C1 segment of cervical spinal cord (tissue), 14 donors: Measurements from ENCODE around the gene IL17F.
"Not testable (repeated sequence)": the region's sequence is repeated elsewhere in the genome, so short reads cannot be mapped to it uniquely, and the experiment has no call there.

Experiments used
- DNase-seq, 14 donors: peaks; one replicate each; lab custom pipeline; 2025; lab: John Stamatoyannopoulos, UW

Gene IL17F

GRCh38 chr6:52245425-52245824 lies 1.1 kb upstream of the IL17F start:
- DNase-seq = no peak

- no peak for DNase-seq
Observed at GRCh38 chr6:52243282-52243893, 912 bp downstream of the IL17F start.

DNA sequence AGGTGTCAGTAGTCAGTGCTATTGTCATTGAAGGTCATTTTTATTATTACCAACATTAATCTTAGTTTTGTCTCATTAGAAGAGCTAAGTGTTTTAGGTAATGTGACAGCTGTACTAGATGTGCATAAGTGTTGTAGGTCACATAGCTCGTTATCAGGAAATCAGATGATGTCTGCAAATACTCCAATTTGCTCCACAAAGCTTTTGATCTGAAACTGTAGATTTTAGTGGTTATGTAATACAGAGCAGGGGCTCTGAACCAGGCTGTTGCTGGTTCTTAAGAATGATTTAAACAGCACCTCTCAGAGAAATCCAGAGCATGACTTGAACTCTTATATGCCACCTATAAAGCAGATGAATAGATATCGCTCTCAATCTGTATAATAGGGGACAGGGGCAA lies 2.5 kb downstream of the IL17F start:
- DNase-seq = no peak

- DNase-seq = no peak
Observed at GRCh38 chr6:52233975-52234823, 10.1 kb downstream of the IL17F start.

DNA sequence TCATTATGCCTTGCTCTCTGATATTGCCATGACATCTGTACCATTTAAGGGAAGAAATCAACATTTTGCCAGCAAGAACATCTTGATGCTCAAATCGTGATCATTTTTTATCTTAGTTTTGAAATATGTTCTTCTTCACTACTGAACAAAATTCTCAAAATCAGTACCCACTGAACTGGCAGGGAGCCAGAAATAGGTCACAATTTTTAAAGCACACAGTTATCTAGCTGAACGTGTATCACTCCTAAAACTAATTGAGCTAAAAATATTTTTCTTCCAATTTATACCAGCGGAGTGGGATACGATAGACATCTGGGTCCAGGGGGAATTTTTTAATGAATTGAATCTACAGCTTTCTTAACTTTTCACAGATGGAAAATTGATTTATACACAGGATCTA lies 11.3 kb downstream of the IL17F start:
- no peak for DNase-seq

- DNase-seq = no peak
Observed at GRCh38 chr6:52231406-52232127, 12.7 kb downstream of the IL17F start.

- no peak for DNase-seq
Observed at GRCh38 chr6:52230685-52231084, 13.6 kb downstream of the IL17F start.

DNA sequence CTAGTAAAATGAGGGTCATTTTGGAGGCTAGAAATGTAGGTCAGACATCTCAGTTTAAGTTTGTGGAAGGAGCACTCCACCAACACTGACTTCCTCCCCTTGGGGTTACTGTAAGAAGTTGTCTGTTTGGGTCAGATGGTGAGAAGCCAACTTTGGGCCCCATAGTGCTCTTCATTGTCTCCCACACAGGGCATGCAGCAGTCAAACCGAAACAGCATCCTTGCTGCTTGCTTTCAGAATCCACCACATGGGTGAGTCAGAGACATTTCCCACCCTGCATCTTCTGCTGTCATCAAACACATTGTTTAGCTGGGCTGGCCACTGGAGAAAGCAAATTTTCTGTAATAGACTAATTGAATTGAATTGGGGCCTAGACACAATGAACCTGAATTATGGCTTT lies 16.8 kb downstream of the IL17F start:
- no peak for DNase-seq

GRCh38 chr6:52221302-52221701 lies 23.0 kb downstream of the IL17F start:
- no peak for DNase-seq

DNA sequence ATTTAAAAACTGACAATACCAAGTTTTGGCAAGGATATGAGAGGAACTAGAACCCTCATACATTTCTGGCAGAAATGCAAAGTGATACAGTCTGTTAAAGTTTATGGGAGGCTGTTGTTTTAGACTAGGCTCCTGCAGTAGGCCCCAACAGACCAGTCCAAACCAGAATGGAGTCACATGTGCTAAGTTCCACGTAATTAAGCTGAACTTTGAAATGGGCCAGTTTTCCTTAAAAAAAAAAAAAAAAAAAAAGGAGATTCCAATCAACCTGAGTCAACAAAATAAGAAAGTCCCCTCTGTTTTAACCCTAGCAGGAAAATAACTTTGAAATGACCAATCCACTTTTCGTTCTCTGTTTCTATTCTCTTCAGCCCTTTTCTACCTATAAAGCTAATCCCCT lies 26.5 kb downstream of the IL17F start:
- DNase-seq = no peak

DNA sequence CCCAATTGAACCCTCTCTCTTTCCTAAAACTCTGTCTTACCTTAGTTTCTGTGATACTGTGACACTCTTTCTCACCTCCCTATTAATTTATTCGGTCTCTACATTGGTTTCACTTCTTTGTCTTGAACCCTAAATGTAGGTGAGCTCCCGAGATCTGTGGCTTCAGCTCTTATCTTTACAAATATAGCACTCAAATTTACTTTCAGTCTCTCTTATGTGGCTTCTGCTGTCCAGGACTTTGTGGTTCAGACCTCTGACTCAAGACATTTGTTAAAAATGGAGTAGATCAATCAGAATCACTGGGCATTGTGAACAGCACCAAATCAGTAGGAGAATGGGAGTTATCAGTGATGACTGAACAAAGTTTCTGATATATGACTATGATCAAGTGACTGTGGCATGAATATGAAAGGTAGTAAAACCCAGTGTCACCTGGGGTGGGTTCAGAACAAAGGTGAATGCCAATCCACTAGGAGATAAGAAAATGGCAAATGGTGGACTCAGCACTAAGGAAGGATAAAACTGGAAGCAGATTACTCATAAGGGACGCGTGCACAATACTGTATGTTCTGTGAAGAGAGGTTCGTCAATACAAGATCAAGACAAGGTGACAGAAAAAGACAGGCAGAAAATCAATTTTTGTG lies 27.2 kb downstream of the IL17F start:
- DNase-seq = no peak

DNA sequence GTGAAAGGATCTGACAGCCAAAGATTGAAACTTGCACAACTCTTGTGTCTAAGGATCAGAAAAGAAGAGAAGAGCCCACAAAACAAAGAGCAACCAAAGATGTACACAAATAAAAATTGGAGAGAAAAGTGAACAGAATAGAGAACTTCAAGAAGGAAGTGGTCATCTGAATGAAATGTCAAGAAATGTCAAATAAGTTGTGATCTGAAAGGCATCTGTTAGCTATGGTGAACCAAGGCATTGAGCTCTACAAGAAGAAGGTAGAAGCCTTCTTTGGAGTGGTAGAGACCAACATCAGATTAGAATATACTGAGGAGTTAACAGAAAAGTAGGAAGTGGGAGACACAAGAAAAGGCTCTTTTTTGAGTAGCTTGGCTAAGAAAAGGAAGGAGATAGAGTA lies 28.5 kb downstream of the IL17F start:
- no peak for DNase-seq

DNA sequence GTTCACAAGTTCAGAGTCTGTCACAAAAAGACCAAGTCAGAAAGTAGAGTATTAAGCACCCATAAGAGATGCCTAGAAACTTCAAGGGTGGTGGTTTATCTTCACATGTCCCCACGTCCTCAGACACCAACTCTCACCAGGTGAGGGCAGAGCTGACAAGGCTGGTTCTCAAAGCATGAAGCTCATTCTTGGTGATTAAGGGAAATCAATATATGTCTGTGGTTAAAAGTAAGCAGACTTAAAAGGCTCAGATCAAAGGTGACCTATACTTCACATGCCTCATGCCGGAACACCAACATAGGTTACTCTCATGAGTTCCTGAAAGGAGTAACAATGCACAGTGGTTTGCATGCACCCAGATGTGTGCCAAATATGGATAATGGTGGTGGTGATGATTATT lies 31.2 kb downstream of the IL17F start:
- no peak for DNase-seq

GRCh38 chr6:52210227-52210626 lies 34.1 kb downstream of the IL17F start:
- no peak for DNase-seq

DNA sequence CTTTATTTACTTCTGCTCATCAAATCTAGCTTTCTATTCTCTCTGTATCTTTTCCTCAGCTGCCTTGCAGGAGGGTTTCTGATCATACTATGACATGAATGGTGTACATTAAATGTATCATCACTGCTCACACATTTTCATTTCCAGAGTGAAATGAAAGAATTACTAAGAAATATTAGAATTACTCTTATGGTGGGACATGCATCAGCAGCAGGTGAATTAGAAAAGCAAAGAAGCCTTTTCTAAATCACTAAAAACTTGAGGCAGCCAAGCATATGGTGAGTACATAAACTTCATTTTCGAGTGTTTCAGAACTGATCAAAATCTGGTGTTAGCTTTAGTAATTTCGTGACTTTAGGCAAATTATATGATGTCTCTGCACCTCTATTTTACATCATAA lies 34.5 kb downstream of the IL17F start:
- DNase-seq = no peak

- no peak for DNase-seq
Observed at GRCh38 chr6:52208612-52209011, 35.7 kb downstream of the IL17F start.

GRCh38 chr6:52207066-52207465 lies 37.2 kb downstream of the IL17F start:
- no peak for DNase-seq

DNA sequence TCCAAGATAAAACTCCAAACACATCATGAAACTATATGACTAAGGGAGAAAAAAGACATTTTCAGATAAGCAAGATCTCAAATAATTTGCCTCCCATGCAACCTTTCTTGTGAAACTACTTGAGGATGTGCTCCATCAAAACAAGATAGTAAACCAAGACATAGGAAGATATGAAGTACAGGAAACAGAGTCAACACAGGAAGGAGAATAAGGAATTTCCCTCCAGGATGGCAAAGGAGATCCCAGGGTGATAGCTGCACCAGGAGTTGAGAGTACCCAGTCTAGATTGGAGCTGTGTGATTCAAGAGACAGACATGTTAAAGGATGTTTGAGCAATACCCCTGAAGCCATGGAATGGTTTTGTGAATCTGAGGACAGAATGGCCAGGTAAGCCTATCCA lies 42.8 kb downstream of the IL17F start:
- no peak for DNase-seq

DNA sequence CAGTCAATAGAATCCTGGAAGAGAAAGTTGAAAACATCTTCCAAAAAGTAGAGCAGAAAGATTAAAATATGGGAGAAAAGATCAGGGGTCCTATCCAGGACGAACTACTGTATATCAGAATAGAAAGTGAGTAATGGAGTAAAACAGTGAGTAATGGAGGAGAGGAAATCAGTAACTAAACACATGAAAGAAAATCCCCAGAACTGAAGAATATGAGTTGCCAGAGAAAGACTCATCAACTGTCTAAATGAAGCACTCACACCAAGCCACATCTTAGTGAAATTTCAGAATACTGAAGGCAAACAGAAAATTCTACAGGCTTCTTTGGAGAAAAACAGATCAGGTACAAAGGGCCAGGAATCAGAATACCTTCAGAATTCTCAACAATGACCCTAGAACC lies 43.3 kb downstream of the IL17F start:
- DNase-seq = no peak

DNA sequence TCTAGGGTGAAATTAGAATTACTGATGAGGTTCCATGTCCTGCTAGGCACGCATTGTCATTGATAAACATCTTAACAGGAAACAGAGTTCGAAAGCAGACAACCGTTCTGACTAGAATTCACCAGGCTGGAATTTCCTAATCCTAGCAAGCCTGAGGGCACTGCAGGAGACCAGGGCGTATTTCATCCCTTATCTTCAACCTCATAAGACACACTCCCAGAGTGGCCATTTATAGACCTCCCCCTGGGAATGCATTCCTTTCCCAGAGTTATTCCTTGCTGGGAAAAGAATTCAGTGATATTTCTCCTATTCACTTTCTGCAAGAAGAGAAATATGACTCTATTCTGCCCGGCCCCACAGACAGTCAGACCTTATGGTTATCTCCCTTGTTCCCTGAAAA lies 44.2 kb downstream of the IL17F start:
- not testable (repeated sequence) for DNase-seq

DNA sequence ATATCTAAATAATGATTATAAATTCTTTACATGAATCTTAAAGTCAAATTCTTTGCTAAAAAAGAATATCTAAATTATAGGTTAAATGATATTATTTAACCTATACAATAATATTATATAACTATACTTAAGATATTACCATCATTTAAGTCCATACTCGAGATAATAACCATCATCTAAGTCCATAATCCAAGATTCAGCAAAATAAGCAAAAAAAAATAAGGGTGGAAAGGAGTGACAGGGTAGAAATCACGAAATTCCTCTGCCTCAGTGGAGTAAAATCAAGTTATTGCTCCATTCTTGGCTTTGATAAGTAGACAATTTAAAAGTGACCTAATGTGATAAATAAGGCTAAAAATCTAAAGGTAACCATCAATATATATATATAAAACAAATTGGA lies 48.4 kb downstream of the IL17F start:
- no peak for DNase-seq

- no peak for DNase-seq
Observed at GRCh38 chr6:52191824-52192223, 52.5 kb downstream of the IL17F start.
